ENCODE measurements around the gene MMP17. TPM values are rescaled to one million over a fixed set of nuclear protein-coding genes. Genes with fewer than 3 reads are reported as not detected.

MMP17 gene
- total RNA-seq: 38.7 TPM

DNA sequence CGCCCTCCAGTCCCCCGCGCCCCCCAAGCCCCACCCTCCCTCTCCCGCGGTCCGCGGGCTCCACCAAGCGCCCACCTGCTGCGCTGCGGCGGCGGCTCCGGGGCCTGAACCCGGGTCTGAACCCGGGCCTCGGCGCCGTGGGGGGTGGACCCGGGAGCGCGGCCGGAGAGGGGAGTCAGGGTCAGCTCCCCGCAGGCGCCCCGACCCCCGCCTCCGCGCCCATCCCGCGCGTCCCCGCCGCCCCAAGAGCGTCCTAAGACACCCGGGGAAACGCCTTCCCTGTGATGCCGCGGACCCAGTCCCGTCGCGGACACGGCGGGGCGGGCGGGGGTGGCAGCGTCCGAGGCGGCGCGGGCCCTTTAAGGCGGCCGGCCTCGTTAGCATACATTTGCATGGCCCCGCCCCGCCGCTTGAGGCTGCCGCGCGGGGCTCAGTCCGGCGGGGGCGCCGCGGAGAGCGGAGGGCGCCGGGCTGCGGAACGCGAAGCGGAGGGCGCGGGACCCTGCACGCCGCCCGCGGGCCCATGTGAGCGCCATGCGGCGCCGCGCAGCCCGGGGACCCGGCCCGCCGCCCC is at the start of gene MMP17:
Gene MMP17, plus strand, starts transcription at position 433 of the 574 bp plus-strand sequence. Its CDS starts 102 bp downstream, at position 535.
- DNase-seq (ENCODE audit: low spot score in 2 of 2) (peak; percentile 75 to 77), FAIRE-seq (no peak)

GRCh38 chr12:131779027-131779426 is 49.2 kb upstream of the MMP17 start:
- no peak for FAIRE-seq

DNA sequence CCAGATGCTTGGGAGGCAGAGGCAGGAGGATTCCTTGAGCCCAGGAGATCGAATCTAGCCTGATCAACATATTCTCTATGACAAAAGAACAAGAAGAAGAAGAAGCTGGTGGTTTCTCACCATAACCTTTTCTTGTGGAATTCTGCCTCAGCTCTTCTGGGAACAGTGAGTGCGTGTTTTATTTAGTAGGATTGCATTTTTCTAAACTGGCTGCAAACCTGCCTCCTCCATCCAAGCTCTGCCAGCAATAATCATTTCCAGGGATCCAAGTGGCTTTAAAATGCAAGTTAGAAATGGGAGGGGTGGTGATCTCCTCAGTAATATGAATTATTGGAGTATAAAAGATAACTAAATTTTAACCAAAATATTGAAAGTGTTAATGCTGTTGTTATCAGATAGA is 46.1 kb upstream of the MMP17 start:
- DNase-seq (ENCODE audit: low spot score in 2 of 2): no peak
- no peak for FAIRE-seq

More at GRCh38 chr12:131779027-131779426, 49.2 kb upstream of the MMP17 start:
- DNase-seq (ENCODE audit: low spot score in 2 of 2): no peak

DNA sequence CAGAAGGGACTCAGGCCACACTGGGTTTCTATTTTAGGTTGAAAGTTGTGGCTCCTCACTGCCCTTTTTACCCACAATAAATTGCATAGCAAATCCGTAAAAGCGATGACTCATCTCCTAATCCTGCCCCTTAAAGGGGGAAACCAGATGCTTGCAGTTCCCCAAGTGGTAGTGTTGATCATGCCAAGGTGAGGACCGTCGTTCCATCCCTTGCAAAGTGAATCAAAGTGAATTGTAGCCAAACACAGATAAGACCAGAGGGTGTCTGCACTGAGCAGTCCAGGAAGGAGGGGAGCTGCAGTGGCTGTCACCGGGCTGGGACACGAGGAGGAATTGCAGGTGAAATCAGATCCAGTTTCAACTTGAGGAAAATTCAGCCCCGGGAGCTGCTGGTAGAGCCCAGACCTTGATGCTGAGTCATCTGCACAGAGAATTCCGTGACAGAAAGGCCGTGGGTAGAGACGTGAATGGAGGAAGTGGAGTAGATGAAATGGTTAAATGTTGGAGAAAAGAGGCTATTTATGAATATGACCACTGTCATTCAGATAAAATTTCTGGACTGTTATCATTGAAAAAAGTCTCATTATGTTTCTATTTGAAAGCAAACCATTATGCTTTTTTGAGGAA is 44.2 kb upstream of the MMP17 start:
- FAIRE-seq: no peak

GRCh38 chr12:131784909-131785762 is 43.1 kb upstream of the MMP17 start:
- FAIRE-seq: no peak

More for the DNA sequence above, 44.2 kb upstream of the MMP17 start:
- no peak for DNase-seq (ENCODE audit: low spot score in 2 of 2)

DNA sequence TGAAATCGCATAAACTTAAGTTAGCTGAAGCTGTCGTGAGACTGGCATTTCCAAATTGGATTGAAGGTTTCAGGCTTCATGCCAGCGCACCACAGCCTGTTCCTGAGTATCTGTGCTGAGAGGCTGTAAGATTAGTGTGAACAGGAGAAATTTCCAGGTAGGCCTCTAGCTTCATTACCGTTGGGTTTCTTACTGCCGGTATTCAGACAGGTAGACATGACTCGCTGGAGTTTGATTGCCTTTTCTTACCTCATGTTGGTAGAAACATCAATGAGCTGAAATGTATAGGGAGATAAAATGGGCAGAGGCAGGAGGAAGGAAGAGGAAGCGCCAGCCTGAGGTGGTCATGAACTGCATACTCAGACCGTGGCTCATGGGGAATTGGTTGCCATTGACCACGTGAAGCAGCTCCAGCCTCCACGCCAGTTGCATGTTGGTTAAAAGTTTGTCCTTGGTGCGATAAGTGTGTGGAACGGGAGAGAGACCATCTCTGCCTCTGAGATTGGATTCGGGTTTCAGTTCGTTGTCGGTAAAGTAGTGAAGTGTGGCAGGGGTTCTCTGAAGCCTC is 42.3 kb upstream of the MMP17 start:
- DNase-seq (ENCODE audit: low spot score in 2 of 2): no peak
- FAIRE-seq: no peak

More at GRCh38 chr12:131784909-131785762, 43.1 kb upstream of the MMP17 start:
- DNase-seq (ENCODE audit: low spot score in 2 of 2): no peak

DNA sequence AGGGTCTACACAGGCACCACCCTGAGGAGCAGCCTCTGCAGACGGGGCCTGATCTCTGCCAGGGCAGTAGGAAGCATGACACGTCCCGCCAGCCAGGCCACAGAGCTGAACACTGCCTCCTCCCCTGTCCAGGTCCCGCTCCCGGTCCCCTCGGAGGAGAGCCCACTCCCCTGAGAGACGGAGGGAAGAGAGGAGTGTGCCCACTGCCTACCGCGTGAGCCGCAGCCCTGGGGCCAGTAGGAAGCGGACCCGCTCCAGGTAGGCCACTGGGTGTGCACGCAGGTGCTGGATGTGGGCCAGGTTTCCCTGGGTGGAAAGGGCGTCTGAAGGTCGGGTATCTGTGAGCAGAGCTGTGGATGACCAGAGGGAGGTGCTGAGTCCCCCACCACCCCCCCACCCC is 41.9 kb upstream of the MMP17 start:
- DNase-seq (ENCODE audit: low spot score in 2 of 2): no peak
- FAIRE-seq: no peak

- no peak for FAIRE-seq
- DNase-seq (ENCODE audit: low spot score in 2 of 2): no peak
These were observed 41.0 kb upstream of the MMP17 start for GRCh38 chr12:131787143-131787660.

DNA sequence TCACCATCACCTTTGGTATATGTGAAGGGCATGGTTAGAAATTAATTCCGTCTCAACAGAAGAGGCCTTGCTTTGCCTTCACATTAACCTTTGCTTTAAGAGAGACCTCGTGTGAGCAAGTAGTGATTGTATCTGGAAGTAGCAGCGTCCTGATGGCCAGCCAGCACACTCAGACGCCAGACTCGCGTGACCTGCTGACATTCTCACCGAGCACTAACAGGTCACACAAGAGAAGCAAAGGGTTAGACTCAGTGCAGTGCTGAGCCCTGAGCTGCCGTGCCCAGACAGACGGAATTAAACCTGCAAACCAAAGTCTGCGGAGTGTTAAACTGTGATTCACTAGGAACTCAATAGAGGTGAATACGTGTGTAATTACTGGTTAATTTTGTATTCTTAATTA is 40.1 kb upstream of the MMP17 start:
- no peak for DNase-seq (ENCODE audit: low spot score in 2 of 2)
- FAIRE-seq: no peak

- DNase-seq (ENCODE audit: low spot score in 2 of 2) (no peak), FAIRE-seq (no peak)
These were observed 38.6 kb upstream of the MMP17 start for GRCh38 chr12:131789638-131790037.

DNA sequence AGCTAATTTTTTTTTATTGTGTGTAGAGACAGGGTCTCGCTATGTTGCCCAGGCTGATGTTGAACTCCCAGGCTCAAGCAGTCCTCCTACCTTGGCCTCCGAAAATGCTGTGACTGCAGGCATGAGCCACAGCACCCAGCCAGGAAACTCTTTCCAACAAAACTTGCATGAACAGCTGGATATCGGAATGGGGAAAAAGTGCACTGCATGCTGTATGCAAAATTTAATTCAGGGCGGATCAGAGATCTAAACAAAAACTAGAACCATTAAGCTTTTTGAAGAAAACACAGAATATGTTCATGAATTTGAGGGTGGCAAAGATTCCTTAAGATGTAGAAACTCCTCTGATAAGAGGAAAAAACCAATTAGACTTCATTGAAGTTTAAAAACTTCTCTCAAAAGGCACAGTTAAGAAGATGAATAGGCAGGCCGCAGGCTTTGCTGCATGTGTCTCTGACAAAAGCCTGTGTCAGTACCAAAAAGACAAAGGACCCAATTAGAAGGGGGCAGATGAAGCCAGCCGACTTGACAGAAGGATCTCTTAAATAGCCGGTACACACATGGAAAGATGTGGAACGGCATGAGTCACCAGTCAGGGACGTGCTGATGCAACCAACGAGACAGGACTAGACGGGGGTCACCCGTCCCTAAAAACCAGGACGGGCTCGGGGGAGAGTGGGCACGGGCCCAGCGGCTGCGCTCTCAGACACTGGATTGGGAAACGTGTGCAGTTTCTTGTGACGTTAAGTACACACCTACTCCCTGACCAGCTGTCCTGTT is 34.8 kb upstream of the MMP17 start:
- DNase-seq (ENCODE audit: low spot score in 2 of 2) (peak in 1 of 2 donors; percentile 44), FAIRE-seq (no peak)

- DNase-seq (ENCODE audit: low spot score in 2 of 2): no peak
- no peak for FAIRE-seq
These were observed 34.1 kb upstream of the MMP17 start for GRCh38 chr12:131794061-131794460.

DNA sequence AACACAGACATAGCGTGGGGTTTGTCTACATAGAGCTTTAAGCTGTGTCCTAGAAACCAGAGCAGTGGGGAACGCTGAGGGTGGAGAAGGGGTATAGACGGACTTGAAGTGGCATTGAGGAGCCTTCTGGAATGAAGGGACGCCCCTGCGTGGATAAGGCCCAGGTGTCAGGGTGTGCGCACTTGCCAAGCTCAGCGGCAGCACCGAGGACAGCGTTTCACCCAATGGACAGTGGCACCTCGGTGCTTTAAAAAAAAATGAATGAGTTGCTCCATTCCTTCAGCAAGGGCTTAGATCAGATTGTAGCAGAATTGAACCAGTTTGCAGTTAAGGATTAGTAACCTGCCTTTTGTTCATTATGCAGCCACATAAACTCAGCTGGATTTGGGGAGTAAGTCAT is 33.6 kb upstream of the MMP17 start:
- FAIRE-seq (no peak), DNase-seq (ENCODE audit: low spot score in 2 of 2) (no peak)

DNA sequence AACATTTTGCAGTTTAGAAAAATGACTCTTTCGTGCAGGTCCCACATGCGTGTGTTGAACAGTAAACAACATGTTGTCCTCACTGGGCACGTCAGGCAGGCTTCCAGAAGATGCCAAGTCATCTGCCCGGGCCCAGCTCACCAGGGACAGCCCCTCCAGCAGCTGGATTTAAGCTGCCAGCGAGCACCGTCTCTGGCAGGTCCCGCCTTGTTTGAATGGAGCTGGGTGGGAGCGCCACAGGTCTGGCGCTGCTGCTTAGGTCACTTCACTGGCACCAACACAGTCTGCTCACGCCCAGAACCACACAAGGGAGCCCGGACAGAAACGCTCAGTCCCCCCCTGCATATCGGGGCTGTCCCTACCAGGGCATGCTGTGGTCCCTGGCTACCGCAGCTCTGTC is 33.1 kb upstream of the MMP17 start:
- DNase-seq (ENCODE audit: low spot score in 2 of 2) (no peak), FAIRE-seq (no peak)

DNA sequence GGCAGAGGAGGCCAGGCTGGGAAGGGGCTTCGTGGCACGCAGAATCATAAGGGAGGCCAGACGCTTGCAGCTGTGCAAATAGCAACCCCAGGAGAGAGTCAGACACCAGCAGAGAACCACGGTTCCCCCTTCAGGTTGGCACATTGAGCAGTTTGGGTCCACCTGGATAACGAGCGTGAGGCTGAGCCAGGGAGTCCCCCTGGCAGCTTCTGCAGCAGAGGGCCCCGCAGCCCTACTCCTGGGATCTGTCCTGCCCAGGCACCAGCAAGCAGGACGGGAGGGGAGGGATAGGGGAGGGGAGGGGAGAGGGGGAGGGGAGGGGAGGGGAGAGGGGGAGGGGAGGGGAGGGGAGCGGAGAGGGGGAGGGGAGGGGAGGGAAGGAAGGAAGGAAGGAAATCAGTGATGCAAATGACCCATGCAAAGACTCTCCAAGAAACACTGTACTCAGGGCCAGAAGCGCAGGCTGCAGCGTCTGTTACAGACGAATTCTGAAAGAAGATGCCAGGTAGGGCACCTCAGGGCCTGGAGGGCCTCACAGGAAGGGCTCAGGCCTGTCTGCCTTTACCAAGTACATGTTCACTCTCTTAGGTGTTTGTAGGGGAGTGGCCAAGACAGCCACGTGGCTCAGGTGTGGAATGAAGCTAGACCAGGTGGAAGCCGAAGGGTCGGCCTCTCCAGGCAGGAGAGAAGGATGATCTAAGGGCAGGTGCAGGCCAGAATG is 32.3 kb upstream of the MMP17 start:
- DNase-seq (ENCODE audit: low spot score in 2 of 2) (no peak), FAIRE-seq (no peak)

DNA sequence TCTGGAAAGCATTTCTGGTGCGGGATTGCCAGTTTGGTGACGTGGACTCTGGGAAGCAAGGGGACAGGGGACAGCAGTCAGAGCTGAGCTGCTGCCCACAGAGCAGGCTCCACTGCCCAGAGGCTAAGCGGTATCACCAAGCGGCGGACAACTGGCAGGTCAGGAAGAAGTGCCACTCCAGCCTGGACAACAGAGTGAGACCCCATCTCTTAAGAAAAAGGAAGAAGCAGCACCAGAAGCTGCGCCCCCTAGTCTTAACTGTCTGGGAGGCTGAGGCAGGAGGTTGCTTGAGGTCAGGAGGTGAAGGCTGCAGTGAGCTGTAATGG is 31.8 kb upstream of the MMP17 start:
- DNase-seq (ENCODE audit: low spot score in 2 of 2) (no peak), FAIRE-seq (no peak)

- DNase-seq (ENCODE audit: low spot score in 2 of 2) (no peak), FAIRE-seq (no peak)
These were observed 31.2 kb upstream of the MMP17 start for GRCh38 chr12:131796754-131797587.

- FAIRE-seq: no peak
These were observed 30.6 kb upstream of the MMP17 start for GRCh38 chr12:131797588-131797934.

DNA sequence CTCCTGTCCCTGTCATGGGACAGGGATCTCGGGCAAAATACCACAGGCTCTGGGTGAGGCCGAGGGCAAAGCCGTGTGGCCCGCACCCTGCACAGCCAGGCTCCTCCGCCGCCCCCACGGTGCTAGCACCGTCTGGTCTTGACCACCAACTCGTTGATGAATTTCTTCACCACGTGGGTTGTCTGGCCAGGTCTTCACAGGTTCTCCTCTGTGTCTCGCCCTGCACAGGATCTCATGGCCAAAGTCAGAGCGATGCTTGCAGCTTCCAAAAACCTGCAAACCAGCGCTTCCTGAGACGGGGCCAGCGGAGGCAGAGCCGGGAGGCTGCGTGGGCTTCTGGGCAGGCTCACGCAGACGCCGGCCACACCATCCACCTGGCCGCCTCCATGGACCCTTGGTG is 29.0 kb upstream of the MMP17 start:
- DNase-seq (ENCODE audit: low spot score in 2 of 2) (no peak), FAIRE-seq (no peak)

More at GRCh38 chr12:131797588-131797934, 30.6 kb upstream of the MMP17 start:
- DNase-seq (ENCODE audit: low spot score in 2 of 2): no peak

Data from frontal cortex (tissue), 4 donors.